Activated CD8-positive, alpha-beta memory T cell treated with anti-CD3 and anti-CD28 coated beads for 24 hours (primary cell): Measurements from ENCODE around the gene MAST3.

ENCODE experiments used
- DNase-seq: peaks from one replicate; pipeline ENCODE4 v3.0.0-alpha.2; 2020

The MAST3 gene

GRCh38 chr19:18161636-18162002, 64.0 kb downstream of the MAST3 start:
- no peak for DNase-seq

GRCh38 chr19:18164072-18164471, 66.5 kb downstream of the MAST3 start:
- DNase-seq, result no peak

- no peak for DNase-seq
Measured at GRCh38 chr19:18165794-18166544, 68.4 kb downstream of the MAST3 start.

- DNase-seq, result no peak
Measured at GRCh38 chr19:18167011-18167410, 69.4 kb downstream of the MAST3 start.

GRCh38 chr19:18167975-18168645, 70.5 kb downstream of the MAST3 start:
- DNase-seq, result peak; percentile 83

GRCh38 chr19:18168673-18169381, 71.2 kb downstream of the MAST3 start:
- no peak for DNase-seq

GRCh38 chr19:18170714-18171255, 73.2 kb downstream of the MAST3 start:
- DNase-seq, result no peak

- no peak for DNase-seq
Measured at GRCh38 chr19:18171605-18172327, 74.2 kb downstream of the MAST3 start.

- no peak for DNase-seq
Measured at GRCh38 chr19:18172331-18173053, 74.9 kb downstream of the MAST3 start.

- no peak for DNase-seq
Measured at GRCh38 chr19:18173054-18173571, 75.5 kb downstream of the MAST3 start.

GRCh38 chr19:18173572-18174288, 76.2 kb downstream of the MAST3 start, which contains the start of gene IFI30:
TSS of gene IFI30 (plus strand) at chr19:18173813. CDS start at chr19:18173842, 29 bp downstream.
- DNase-seq, result peak; percentile 84

GRCh38 chr19:18174983-18175382, 77.4 kb downstream of the MAST3 start:
- no peak for DNase-seq

- no peak for DNase-seq
Measured at GRCh38 chr19:18176367-18177310, 79.1 kb downstream of the MAST3 start.

- DNase-seq, result no peak
Measured at GRCh38 chr19:18179957-18180356, 82.4 kb downstream of the MAST3 start.

GRCh38 chr19:18183529-18183928, 86.0 kb downstream of the MAST3 start:
- DNase-seq, result no peak

GRCh38 chr19:18185538-18185937, 88.0 kb downstream of the MAST3 start:
- DNase-seq, result no peak

GRCh38 chr19:18190278-18190677, 92.7 kb downstream of the MAST3 start:
- DNase-seq, result no peak

GRCh38 chr19:18191640-18192062, 94.1 kb downstream of the MAST3 start:
- DNase-seq, result no peak

- DNase-seq, result peak; percentile 95
Measured at GRCh38 chr19:18192673-18193387, 95.3 kb downstream of the MAST3 start, which contains the start of gene MPV17L2. TSS of gene MPV17L2 (plus strand) at chr19:18193218. CDS start at chr19:18193282, 64 bp downstream.
